SK-N-MC (cell line): ENCODE results near the gene IVL.

Experiments used
- EZH2 ChIP-seq: fragments of 200-600 bp; sonication (generic); IDR thresholded peaks from one replicate; pipeline ENCODE4 v1.6.1; 2017; ENCODE audit warnings: antibody characterized with exemption
- POLR2AphosphoS5 ChIP-seq: IDR thresholded peaks from 2 replicates; pipeline ENCODE4 v1.6.1; 2012; ENCODE audit warnings: mild to moderate bottlenecking, low read depth, low read length, borderline replicate concordance

DNA sequence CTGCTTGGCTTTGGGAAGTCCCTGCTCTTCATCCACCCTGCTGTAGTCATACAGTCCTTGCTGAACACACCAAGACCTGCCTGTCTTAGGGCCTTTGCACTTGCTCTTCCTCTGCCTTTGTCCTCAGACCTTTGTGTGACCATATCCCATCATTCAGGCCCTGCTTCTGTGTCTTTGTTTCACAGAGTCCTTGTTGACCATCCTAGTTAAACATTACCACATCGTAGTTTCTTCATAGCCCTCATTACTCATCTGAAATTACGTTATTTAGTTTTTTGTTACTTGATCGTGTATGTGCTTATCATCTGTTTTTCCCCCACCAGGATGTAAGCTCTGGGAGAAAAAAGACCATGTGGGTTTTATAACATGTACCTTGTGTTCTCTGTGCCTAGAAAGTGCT lies 20.3 kb downstream of the IVL start:
- TF ChIP-seq EZH2 (no peak), POLR2AphosphoS5 (no peak)
